K562 (cell line): ENCODE results near the gene DDIT3. TPM values are rescaled to one million over a fixed set of nuclear protein-coding genes. Genes with fewer than 3 reads are reported as not detected.

Source experiments
- ARID3A ChIP-seq: IDR thresholded peaks from 2 replicates; pipeline ENCODE4 v1.6.1; 2012; ENCODE audit warnings: low read depth, low read length, improper control_type of control experiment, borderline replicate concordance
- BCL6 ChIP-seq: fragments of 250-450 bp; sonication (Bioruptor Pico); IDR thresholded peaks from 2 replicates; pipeline ENCODE4 v1.4.0; 2020
- CREBBP ChIP-seq: IDR thresholded peaks from one replicate; pipeline ENCODE4 v1.6.1; 2012; ENCODE audit warnings: low read depth, mild to moderate bottlenecking, control low read depth, inconsistent platforms, low read length
- CSDE1 ChIP-seq, 2 experiments: fragments of 450-650 bp; IDR thresholded peaks; 2 replicates each; pipeline ENCODE4 v1.6.1; 2016; ENCODE audit warnings: mild to moderate bottlenecking in 1 of 2
- FIP1L1 ChIP-seq: fragments of 200-400 bp; formaldehyde crosslinking; IDR thresholded peaks from 2 replicates; pipeline ENCODE4 v1.6.1; 2018; ENCODE audit warnings: mild to moderate bottlenecking, low read depth, low read length; ENCODE audit not compliant: poor library complexity, severe bottlenecking
- GABPB1 ChIP-seq: sonication (generic); formaldehyde crosslinking; IDR thresholded peaks from 2 replicates; pipeline ENCODE4 v1.8.0; 2022; ENCODE audit warnings: mild to moderate bottlenecking, missing genetic modification reagents
- MBD1 ChIP-seq: fragments of 250-450 bp; sonication (Bioruptor Pico); IDR thresholded peaks from 2 replicates; pipeline ENCODE4 v1.8.0; 2022; ENCODE audit warnings: inconsistent platforms
- MXD1 ChIP-seq: fragments of 250-450 bp; sonication (Bioruptor Pico); IDR thresholded peaks from 2 replicates; pipeline ENCODE4 v1.8.0; 2021; ENCODE audit warnings: borderline replicate concordance, mild to moderate bottlenecking, moderate library complexity; ENCODE audit not compliant: poor library complexity, severe bottlenecking
- NFATC3 ChIP-seq: fragments of 450-650 bp; IDR thresholded peaks from 2 replicates; pipeline ENCODE4 v1.6.1; 2017; ENCODE audit warnings: mild to moderate bottlenecking
- PURB ChIP-seq: sonication (generic); formaldehyde crosslinking; IDR thresholded peaks from 2 replicates; pipeline ENCODE4 v1.9.0; 2021; ENCODE audit warnings: low read depth, mild to moderate bottlenecking, missing genetic modification reagents
- SNRNP70 ChIP-seq: fragments of 200-400 bp; formaldehyde crosslinking; optimal IDR thresholded peaks from 2 replicates; pipeline ENCODE3; 2017; ENCODE audit warnings: low read depth, low read length
- SREBF2 ChIP-seq: sonication (generic); formaldehyde crosslinking; IDR thresholded peaks from 2 replicates; pipeline ENCODE4 v1.4.0; 2020; ENCODE audit warnings: mild to moderate bottlenecking, missing genetic modification reagents
- TARDBP ChIP-seq: fragments of 450-650 bp; IDR thresholded peaks from 2 replicates; pipeline ENCODE4 v1.6.1; 2016
- TBP ChIP-seq: optimal IDR thresholded peaks from 2 replicates; pipeline ENCODE3; 2011; ENCODE audit warnings: low read depth, low read length, improper control_type of control experiment
- THRAP3 ChIP-seq: fragments of 450-650 bp; IDR thresholded peaks from 2 replicates; pipeline ENCODE4 v1.6.1; 2016; ENCODE audit warnings: mild to moderate bottlenecking, inconsistent platforms, borderline replicate concordance
- ZHX1 ChIP-seq: fragments of 150-350 bp; conservative IDR thresholded peaks from 2 replicates; pipeline ENCODE4 v1.6.1; 2014; ENCODE audit warnings: low read length
- ZNF217 ChIP-seq: sonication (generic); formaldehyde crosslinking; IDR thresholded peaks from 2 replicates; pipeline ENCODE4 v1.8.0; 2022; ENCODE audit warnings: mild to moderate bottlenecking, missing genetic modification reagents
- ZNF280B ChIP-seq: fragments of 250-450 bp; sonication (Bioruptor Pico); IDR thresholded peaks from 2 replicates; pipeline ENCODE4 v1.5.1; 2021; ENCODE audit warnings: mild to moderate bottlenecking
- ZNF740 ChIP-seq, 3 experiments: fragments of 200-800 bp in 1 of 3; sonication (Bioruptor generic) in 1 of 3; sonication (generic) in 1 of 3; formaldehyde crosslinking in 1 of 3; IDR thresholded peaks; 2 replicates each; pipeline versions ENCODE4 v1.6.1 to v1.8.0; 2016 to 2022; ENCODE audit warnings: mild to moderate bottlenecking in 2 of 3, missing compliant biosample characterization in 2 of 3, missing genetic modification characterization in 2 of 3, missing genetic modification reagents in 1 of 3
- polyA plus RNA-seq, 8 experiments: library from polyadenylated mRNA; depleted of rRNA in 4 of 8; stranded (reverse) in 5 of 8; unstranded in 3 of 8; fragments of >200 nt; fragmentation: Nextera tagmentation in 2 of 8; fragmentation: Illumina TruSeq in 1 of 8; extraction: Ambion mirVana in 2 of 8; extraction: Trizol in 1 of 8; gene quantifications; 2 replicates each; pipeline versions ENCODE4 v1.2.1 to v1.2.3, GENCODE V29; 2011 to 2014; ENCODE audit warnings: inconsistent platforms in 1 of 8, missing spikeins in 1 of 8
- total RNA-seq, 7 experiments: library from RNA; depleted of rRNA in 6 of 7; stranded (reverse); fragments of >200 nt in 6 of 7; fragmentation: Illumina TruSeq in 2 of 7; extraction: Trizol in 2 of 7; gene quantifications; 2 replicates each; pipeline versions ENCODE4 v1.2.1 to v1.2.3, GENCODE V29; 2011 to 2021; ENCODE audit warnings: low replicate concordance in 1 of 7

Gene DDIT3
- total and polyA plus RNA-seq, 9 of the 15 experiments (the other 6 are each of a cell fraction or from before 2014, with no cell fraction given) = 59.1 to 272 (median 89.9) TPM

- TF ChIP-seq ZHX1 = no peak
- no peak for TF ChIP-seq SNRNP70
- TF ChIP-seq NFATC3 = no peak
- no peak for TF ChIP-seq MXD1 (CRISPR knock-in tag)
- TF ChIP-seq ARID3A = no peak
- TF ChIP-seq BCL6 (CRISPR knock-in tag) = no peak; the same call in 1 of the 2 replicates
- no peak for TF ChIP-seq ZNF217 (CRISPR knock-in tag)
- TF ChIP-seq CSDE1 (IDR thresholded peaks at IDR 0.05) = no peak
- no peak for TF ChIP-seq FIP1L1
- TF ChIP-seq GABPB1 = peak; percentile 40; the same call in 1 of the 2 replicates
- TF ChIP-seq ZNF740 (CRISPR knock-in tag; IDR thresholded peaks at IDR 0.05) = no peak
- no peak for TF ChIP-seq ZNF740 (tag; IDR thresholded peaks at IDR 0.05)
- TF ChIP-seq CREBBP = no peak
- no peak for TF ChIP-seq MBD1
- no peak for TF ChIP-seq PURB (CRISPR knock-in tag)
- TF ChIP-seq ZNF280B (CRISPR knock-in tag) = no peak
- TF ChIP-seq TARDBP = peak; percentile 63; the same call in 1 of the 2 replicates
- TF ChIP-seq THRAP3 = no peak
- peak; percentile 61 for TF ChIP-seq TBP
- no peak for TF ChIP-seq SREBF2 (CRISPR knock-in tag)
Observed at GRCh38 chr12:57539134-57539768, 18.9 kb upstream of the DDIT3 start (continued).
